Cardiac septum (tissue), 1 donor: ENCODE data around the gene REXO1. TPM values are rescaled to one million over a fixed set of nuclear protein-coding genes. Genes with fewer than 3 reads are reported as not detected.
"Not testable (repeated sequence)": the region's sequence is repeated elsewhere in the genome, so short reads cannot be mapped to it uniquely, and the experiment has no call there.

ENCODE experiments used
- DNase-seq: peaks from one replicate; pipeline ENCODE4 v3.0.0-alpha.2; 2020; ENCODE audit warnings: low spot score
- intact Hi-C: fragments of 100-400 bp; cut with DNase I; formaldehyde crosslinking; loops from one replicate; pipeline ENCODE4 v1.14.0; 2022
- long read RNA-seq: library from polyadenylated mRNA; unstranded; transcript quantifications from one replicate; pipeline ENCODE4 v2.0.0, GENCODE V29; 2021
- total RNA-seq: library from RNA; stranded (reverse); fragmentation: NEBNext Ultra II Directional; extraction: Animal tissue kit (Norgen Biotek cat#: 25700); gene quantifications from one replicate; pipeline ENCODE4 v1.2.1, GENCODE V29; 2021
- donor health status: DM: no; HTN: no; CAD: no.

REXO1 gene
- total RNA-seq: 16.7 TPM
- long read RNA-seq, partial matches to known transcripts: 7 of 9 reads
- long read RNA-seq, other reads (novel, unspliced or antisense): 1 of 9 reads

GRCh38 chr19:1848399-1849131, at the start of gene REXO1:
Gene REXO1, minus strand, starts transcription at chr19:1848483. Its CDS starts 125 bp downstream, at chr19:1848358.
- intact Hi-C loops: no loop called here

DNA sequence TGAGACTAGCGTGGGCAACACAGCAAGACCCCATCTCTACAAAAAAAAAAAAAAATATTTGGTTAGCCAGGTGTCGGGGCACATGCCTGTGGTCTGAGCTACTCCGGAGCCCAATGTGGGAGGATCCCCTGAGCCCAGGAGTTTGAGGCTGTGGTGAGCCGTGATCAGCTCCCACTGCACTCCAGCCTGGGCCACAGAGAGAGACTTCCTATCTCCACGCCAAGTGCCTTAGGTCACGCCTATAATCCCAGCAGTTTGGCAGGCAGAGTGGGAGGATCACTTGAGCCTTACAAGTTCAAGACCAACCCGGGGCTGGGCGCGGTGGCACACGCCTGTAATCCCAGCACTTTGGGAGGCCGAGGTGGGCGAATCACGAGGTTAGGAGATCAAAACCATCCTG, 48.2 kb upstream of the REXO1 start:
- no peak for DNase-seq
- intact Hi-C loops: no loop called here

More at GRCh38 chr19:1848399-1849131, at the start of gene REXO1:
- peak; percentile 97 for DNase-seq

DNA sequence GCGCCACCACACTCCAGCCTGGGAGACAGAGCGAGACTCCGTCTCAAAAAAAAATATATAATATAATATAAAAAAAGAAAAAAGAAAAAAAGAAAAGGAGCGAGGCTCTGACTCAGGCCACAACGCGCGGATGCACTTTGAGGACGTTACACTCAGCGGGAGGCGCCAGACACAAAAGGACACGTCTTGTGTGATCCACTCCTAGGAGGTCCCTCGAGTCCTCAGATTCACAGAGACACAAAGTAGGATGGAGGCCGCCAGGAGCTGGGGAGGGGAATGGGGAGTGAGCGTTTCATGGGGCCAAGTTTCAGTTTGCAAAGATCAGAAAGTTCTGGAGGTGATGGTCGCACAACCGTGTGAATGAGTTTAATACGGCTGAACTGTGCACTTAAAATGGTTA, 45.5 kb upstream of the REXO1 start:
- intact Hi-C loops: no loop called here
- no peak for DNase-seq

GRCh38 chr19:1889907-1890306, 41.6 kb upstream of the REXO1 start:
- intact Hi-C loops: no loop called here
- DNase-seq: no peak

GRCh38 chr19:1888385-1888784, 40.1 kb upstream of the REXO1 start:
- intact Hi-C loops: no loop called here

DNA sequence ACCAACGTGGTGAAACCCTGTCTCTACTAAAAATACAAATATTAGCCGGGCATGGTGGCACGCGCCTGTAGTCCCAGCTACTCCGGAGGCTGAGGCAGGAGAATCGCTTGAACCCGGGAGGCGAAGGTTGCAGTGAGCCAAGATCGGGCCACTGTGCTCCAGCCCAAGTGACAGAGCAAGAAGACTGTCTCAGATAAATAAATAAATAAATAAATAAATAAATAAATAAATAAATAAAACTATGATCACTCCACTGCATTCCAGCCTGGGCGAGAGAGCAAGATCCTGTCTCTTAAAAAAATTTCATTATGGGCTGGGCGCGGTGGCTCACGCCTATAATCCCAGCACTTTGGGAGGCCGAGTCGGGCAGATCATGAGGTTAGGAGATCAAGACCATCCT, 38.1 kb upstream of the REXO1 start:
- DNase-seq, intact Hi-C loops: not testable (repeated sequence)

More at GRCh38 chr19:1888385-1888784, 40.1 kb upstream of the REXO1 start:
- DNase-seq: no peak

GRCh38 chr19:1885398-1886119, 37.3 kb upstream of the REXO1 start, which contains the start of gene ABHD17A:
Gene ABHD17A, minus strand, starts transcription at chr19:1885496. Its CDS starts 3,930 bp downstream, at chr19:1881566.
- intact Hi-C loops: not testable (repeated sequence)
- DNase-seq: peak; percentile 98

DNA sequence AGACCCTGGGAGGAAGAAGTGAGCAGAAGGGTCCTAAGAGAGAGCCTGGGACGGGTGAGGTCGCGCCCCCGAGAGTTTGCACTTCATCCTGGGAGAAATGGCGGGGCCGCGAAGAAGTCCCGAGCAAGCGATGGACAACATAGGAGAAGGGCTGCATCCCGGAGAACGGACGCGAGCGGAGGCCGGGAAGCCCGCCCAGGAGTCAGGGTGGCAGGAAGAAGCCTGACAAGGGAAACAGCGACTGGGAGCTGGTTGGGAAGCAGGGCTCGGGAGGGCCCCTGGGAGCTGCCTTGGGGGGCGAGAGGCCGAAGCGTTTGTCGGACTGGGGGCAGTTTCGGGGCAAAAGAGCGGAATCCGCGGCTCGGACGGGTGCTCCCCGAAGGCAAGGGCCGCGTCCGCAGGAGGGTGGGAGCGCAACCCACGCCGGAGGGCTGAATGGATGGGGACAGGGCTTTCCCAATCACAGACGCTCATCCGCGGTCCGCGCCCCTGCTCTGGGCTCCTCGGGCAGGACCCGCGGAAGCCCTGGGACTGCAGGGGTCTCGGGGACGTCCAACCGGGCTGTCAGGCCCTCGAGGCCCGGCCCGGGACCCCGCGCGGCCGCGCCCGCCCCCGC, 36.5 kb upstream of the REXO1 start:
- intact Hi-C loops: no loop called here
- no peak for DNase-seq

DNA sequence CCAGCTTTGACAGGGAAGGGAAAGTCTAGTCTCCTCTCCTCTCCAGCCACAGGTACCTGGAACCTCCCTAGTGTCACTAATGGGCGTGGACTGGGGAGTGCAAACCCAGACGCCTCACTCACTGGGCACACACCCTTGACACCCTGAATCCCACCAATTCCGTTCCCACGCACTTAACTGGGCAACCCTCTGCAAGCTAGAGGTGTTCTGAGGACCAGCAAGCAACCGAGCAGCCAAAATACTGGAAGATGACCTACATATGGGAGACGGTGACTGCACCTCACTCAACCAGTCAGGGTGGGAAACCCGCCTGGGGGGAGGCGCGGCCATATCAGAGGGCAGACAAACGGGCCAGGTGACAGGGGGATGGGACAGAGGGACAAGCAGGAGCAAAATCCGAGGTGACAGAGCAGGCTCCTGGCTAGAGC, 36.0 kb upstream of the REXO1 start:
- DNase-seq: no peak
- intact Hi-C loops: no loop called here

- intact Hi-C loops: no loop called here
- DNase-seq: no peak
Measured at GRCh38 chr19:1883784-1884183, 35.5 kb upstream of the REXO1 start.

DNA sequence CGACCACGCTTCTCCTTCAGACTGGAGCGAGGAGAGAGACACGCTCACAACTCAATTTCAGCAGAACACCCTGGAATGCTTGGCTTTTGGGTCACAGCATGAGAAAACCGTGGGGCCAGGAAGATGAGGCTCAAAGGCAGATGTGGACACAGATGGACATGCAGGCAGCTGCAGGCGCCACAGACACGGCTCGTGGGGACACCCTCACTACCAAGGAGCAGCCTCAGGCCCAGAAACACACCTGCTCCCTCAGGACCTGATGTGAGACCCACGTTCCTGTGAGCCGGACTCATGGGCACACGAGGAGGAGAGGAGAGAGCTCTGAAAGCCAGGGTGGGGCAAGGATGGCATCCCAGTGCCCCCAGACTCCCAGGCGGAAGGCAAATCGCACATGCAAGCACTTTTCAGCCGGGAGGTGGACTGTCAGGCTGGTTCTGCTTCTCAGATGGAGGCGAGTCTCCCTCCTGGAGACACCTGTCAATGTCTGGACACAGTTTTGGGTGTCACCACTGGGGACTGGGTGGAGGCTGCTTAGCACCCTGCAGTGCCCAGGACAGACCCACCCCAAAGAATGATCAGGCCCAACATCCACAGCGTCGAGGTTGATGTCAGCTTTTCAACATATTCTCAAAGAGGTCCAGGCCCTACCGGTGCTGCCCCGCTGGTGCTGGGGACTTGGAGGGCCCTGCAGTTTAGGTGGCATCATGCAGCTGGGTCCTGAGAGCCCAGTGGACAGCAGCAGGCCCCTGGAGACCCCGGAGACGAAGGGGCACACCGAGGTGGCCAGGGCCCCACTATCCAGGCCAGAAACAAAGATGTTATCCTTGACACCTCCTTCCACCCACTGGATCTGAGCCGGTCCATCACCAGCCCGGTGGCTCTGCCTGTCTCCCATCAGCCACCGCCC, 34.8 kb upstream of the REXO1 start:
- intact Hi-C loops: no loop called here
- no peak for DNase-seq

DNA sequence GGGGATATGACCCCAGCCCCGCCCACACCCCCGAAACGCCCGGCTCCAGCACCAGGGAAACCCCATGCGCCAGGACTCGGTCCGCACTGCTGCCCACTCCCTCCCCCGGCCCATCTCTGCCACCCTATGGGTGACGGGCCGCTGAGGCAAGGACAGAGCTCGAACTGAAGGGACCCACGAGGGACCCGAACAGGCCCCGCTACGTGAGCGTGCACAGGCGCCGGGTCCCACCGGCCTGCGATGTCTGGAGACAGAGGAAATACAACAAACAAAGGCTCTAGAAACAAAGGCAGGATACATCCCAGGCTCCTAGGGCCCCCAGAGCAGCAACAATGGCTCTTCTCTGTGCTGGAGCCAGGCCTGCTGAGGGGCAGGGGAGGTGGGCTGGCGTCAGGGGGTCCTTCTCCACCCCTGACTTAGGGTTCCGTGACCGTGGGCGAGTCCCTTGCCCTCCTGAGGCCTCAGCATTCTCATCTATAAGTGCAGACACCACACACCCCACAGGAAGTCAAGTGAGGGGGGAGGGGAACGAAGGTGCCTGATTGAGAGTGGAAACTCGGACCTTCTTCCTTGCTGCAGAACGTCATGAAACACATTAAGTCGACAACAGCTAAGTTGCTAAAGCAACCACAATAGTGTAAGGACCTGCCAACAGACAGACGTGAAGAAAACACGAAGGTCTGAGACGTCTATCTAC, 34.0 kb upstream of the REXO1 start:
- DNase-seq: no peak
- intact Hi-C loops: no loop called here

DNA sequence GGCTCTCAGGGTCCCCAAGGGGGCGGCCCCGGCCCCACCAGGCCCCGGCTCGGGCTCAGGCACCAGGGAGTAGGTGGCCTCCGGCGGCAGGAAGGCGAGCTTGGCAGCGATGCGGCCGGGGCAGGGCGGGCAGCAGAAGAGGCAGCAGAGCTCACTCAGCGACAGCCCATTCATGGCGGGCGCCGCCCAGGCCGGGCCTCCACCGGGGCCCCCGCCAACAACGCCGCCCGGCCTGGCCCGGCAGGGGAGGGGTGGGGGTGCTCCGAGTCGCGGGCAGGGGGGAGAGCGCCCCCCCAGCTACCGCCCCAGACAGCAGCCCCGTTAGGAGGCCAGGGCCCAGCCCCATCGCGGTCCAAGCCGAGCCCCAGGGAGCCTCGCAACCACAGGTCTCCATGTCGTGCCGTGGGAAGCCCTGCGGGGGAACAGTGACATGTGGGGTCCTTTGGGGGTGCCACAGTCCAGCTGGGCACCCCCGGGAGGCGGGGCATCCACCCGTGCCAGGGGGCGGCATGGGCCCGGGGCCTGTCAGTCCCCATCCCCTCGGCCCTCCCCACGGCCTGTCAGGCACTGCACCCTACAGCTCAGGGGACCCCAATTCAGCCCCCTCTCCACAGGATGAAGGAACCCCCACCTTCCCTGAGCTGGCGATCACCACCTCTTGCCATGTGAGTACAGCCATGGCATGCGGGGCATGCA, 33.3 kb upstream of the REXO1 start:
- intact Hi-C loops, DNase-seq: not testable (repeated sequence)

GRCh38 chr19:1880611-1881392, 32.5 kb upstream of the REXO1 start:
- intact Hi-C loops: no loop called here
- DNase-seq: no peak

- DNase-seq, intact Hi-C loops: not testable (repeated sequence)
Measured at GRCh38 chr19:1879982-1880381, 31.7 kb upstream of the REXO1 start.

DNA sequence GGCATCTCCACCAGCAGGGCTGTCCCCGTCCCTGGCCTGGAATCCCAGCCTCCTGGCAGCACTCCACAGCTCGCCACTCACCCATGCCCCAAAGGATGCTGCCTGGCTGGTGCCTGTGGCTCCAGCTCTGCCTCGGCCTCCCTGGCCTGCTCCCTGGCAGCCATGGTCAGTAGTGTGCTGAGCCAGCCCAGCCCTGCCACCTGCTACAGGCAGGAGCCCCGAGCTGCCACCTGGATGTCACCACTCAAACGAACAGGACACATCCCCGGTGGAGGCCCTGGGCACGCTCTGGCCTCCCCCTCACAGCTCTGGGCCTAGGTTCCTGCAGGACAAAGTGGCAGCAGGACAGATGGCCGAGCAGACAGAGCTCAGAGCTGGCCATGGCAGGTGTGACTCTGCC, 30.3 kb upstream of the REXO1 start:
- intact Hi-C loops, DNase-seq: not testable (repeated sequence)

- DNase-seq, intact Hi-C loops: not testable (repeated sequence)
Measured at GRCh38 chr19:1877280-1877660, 29.0 kb upstream of the REXO1 start.
